ENCODE data around the gene MID1. TPM values are rescaled to one million over a fixed set of nuclear protein-coding genes. Genes with fewer than 3 reads are reported as not detected.

MID1 gene
- total RNA-seq, 1 donor from 2014 or later: 13.9 TPM

DNA sequence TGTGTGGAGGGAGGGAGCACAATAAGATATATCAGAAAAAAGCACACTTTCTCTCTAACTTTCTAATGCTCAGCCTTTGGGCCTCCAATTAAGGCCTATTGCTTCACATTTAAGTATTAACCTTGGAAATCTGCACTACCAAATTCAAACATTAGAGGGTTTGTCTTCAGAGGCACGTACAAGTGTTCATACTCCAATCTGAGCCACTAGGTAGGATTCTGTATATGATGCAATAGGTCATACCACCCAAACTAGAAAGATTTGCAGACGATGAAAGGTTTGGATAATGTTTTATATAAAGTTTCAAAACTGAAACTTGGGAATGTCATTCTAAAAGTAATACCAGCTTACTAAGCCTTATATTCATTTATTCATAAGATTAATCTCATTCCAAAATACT, 106.4 kb downstream of the MID1 start:
- H3K4me3 Mint-ChIP-seq (ENCODE audit: unreplicated experiment): no peak overlapping the region
- H3K36me3 Mint-ChIP-seq (ENCODE audit: low read depth): no peaks in the 10 kb centered on the region
- H3K27ac Mint-ChIP-seq (ENCODE audit: unreplicated experiment): no peak overlapping the region
- TF ChIP-seq, protein P1, sequence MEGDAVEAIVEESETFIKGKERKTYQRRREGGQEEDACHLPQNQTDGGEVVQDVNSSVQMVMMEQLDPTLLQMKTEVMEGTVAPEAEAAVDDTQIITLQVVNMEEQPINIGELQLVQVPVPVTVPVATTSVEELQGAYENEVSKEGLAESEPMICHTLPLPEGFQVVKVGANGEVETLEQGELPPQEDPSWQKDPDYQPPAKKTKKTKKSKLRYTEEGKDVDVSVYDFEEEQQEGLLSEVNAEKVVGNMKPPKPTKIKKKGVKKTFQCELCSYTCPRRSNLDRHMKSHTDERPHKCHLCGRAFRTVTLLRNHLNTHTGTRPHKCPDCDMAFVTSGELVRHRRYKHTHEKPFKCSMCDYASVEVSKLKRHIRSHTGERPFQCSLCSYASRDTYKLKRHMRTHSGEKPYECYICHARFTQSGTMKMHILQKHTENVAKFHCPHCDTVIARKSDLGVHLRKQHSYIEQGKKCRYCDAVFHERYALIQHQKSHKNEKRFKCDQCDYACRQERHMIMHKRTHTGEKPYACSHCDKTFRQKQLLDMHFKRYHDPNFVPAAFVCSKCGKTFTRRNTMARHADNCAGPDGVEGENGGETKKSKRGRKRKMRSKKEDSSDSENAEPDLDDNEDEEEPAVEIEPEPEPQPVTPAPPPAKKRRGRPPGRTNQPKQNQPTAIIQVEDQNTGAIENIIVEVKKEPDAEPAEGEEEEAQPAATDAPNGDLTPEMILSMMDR (IDR thresholded peaks at IDR 0.05): peak; percentile 20
- H3K4me1 Mint-ChIP-seq (ENCODE audit: low read depth): peaks cover 21% of the 10 kb centered on the region
- DNase-seq (ENCODE audit: low spot score): no peak
- no peaks in the 10 kb centered on the region for H3K27me3 Mint-ChIP-seq (ENCODE audit: low read depth)
- peaks cover 12% of the 10 kb centered on the region for H3K9me3 Mint-ChIP-seq (ENCODE audit: low read depth)

DNA sequence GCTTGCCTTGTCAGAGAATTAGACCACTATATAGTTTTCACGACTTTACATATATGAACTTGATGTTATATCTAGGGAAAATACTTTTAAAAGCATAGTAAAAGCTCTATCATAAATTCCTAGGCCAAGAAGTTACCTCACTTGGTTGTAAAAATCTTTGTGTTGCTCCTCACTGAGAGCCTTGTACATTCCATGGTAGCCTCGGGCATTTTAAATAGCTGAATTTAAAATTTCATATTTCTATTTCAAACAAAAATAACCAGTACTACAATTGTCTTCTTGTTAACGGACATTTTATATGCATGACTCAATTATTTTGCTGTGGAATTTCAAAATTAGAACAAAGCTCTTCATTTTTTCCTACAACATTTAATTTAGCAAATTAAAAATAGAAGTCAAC, 107.6 kb downstream of the MID1 start:
- Mint-ChIP-seq H3K36me3 (ENCODE audit: low read depth) (no peaks in the 10 kb centered on the region), H3K27ac (ENCODE audit: unreplicated experiment) (no peak overlapping the region), H3K4me3 (ENCODE audit: unreplicated experiment) (no peak overlapping the region), H3K9me3 (ENCODE audit: low read depth) (peaks cover 9% of the 10 kb centered on the region), H3K4me1 (ENCODE audit: low read depth) (peaks cover 18% of the 10 kb centered on the region), H3K27me3 (ENCODE audit: low read depth) (no peaks in the 10 kb centered on the region)
- TF ChIP-seq, protein P1 (IDR thresholded peaks at IDR 0.05): no peak
- no peak for DNase-seq (ENCODE audit: low spot score)

DNA sequence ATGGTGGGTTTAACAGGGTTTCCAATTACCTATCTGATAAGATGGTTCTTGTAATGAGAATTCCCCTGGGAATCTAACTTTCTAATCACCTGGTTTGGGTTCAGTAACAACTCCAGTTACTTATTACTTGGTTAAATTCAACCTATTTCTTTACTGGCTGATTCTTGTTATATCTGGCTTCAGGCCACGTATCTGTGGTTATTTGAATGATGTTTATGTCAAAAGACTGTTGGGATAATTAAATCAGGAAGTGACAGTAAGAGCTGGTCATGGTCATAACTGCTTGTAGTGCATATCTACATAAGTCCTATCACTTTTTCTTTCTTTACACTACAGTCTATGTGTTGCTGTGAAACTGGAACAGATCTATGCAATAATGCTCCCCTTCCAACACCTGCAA, 108.1 kb downstream of the MID1 start:
- Mint-ChIP-seq H3K9me3 (ENCODE audit: low read depth) (peaks cover 5% of the 10 kb centered on the region), H3K27me3 (ENCODE audit: low read depth) (no peaks in the 10 kb centered on the region), H3K4me1 (ENCODE audit: low read depth) (peaks cover 14% of the 10 kb centered on the region), H3K36me3 (ENCODE audit: low read depth) (no peaks in the 10 kb centered on the region), H3K27ac (ENCODE audit: unreplicated experiment) (no peak overlapping the region), H3K4me3 (ENCODE audit: unreplicated experiment) (no peak overlapping the region)
- DNase-seq (ENCODE audit: low spot score): no peak
- TF ChIP-seq, protein P1 (IDR thresholded peaks at IDR 0.05): no peak

DNA sequence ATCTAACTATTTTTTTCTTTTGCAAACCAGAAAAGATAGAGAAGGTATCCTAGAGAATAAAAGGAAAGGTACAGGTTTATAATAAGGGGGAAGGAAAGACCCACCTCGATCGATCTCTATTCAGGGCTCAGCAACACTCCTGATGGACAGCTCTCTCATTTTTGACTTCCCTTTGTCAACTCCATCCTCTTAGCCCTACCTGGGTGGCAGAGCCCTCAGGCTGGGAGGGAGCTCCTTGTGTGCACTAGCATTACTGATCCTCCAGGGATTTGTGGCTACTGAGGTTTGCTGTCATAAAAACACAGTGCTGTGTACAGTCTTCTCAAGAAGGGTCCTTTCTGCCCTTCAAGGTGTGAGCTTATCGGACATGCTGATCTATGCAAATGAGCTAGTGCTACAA, 111.0 kb downstream of the MID1 start:
- no peak overlapping the region for H3K27ac Mint-ChIP-seq (ENCODE audit: unreplicated experiment)
- H3K9me3 Mint-ChIP-seq (ENCODE audit: low read depth): peaks cover 5% of the 10 kb centered on the region
- DNase-seq (ENCODE audit: low spot score): no peak
- H3K27me3 Mint-ChIP-seq (ENCODE audit: low read depth): no peaks in the 10 kb centered on the region
- no peak overlapping the region for H3K4me3 Mint-ChIP-seq (ENCODE audit: unreplicated experiment)
- H3K36me3 Mint-ChIP-seq (ENCODE audit: low read depth): no peaks in the 10 kb centered on the region
- TF ChIP-seq, protein P1 (IDR thresholded peaks at IDR 0.05): no peak
- peaks cover 10% of the 10 kb centered on the region for H3K4me1 Mint-ChIP-seq (ENCODE audit: low read depth)

DNA sequence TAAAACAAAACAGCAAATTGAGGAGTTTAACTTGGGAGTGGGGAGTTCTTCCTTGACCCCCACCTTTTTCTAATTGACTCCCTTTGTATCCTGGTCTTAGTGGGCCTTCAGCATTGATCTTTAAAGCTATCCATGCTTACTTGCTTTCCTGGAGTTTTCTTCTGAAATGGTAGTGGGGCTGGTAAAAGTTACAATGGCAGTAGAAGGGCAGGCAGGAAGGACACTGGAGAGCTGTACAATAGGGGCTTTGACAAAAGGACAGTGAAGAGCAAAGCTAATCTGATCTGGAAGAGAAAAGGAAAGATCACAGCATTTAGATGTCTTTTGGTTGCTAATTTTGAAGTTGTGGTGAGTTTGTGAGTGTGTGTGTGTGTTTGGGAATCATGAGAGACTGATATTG, 111.5 kb downstream of the MID1 start:
- Mint-ChIP-seq H3K27me3 (ENCODE audit: low read depth) (no peaks in the 10 kb centered on the region), H3K4me3 (ENCODE audit: unreplicated experiment) (no peak overlapping the region), H3K4me1 (ENCODE audit: low read depth) (peaks cover 10% of the 10 kb centered on the region), H3K9me3 (ENCODE audit: low read depth) (peaks cover 5% of the 10 kb centered on the region), H3K27ac (ENCODE audit: unreplicated experiment) (no peak overlapping the region), H3K36me3 (ENCODE audit: low read depth) (no peaks in the 10 kb centered on the region)
- TF ChIP-seq, protein P1 (IDR thresholded peaks at IDR 0.05): no peak
- DNase-seq (ENCODE audit: low spot score): no peak

Measured in chondrocyte (in vitro differentiated cells).